GM12892 (cell line): ENCODE measurements around the gene M6PR.

Source experiments
- POLR2A ChIP-seq: IDR thresholded peaks from 2 replicates; pipeline ENCODE4 v1.6.1; 2011; ENCODE audit warnings: low read depth, low read length, control low read depth
- POLR2AphosphoS5 ChIP-seq: IDR thresholded peaks from 2 replicates; pipeline ENCODE4 v1.6.1; 2011; ENCODE audit warnings: low read depth, low read length, control low read depth

DNA sequence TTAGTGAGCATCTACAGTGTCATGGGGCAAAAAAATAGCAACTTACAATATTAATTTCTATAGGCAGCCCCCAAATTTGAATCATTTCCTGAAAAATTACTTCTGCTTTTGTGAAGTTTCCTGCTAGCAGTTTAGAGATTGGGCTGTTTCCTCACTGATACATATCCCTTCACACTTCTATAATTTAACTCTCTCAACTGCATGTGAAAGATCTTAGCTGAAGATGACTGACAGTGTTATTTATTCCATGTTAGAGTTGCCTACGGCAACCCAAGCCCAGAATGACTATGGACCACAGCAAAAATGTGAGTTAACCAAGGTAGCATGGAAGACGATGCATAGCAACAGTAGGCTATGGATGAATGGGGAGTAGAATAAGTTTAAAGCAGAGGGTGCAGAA is 40.0 kb upstream of the M6PR start, which contains the start of gene KLRG1:
- no peak for TF ChIP-seq POLR2A
- no peak for TF ChIP-seq POLR2AphosphoS5
